Measurements from ENCODE around the gene SUSD4. TPM values are rescaled to one million over a fixed set of nuclear protein-coding genes. Genes with fewer than 3 reads are reported as not detected.

SUSD4 gene
- total RNA-seq, 6 experiments from 2014 or later: 1.3 to 5.9 (median 2.8) TPM

DNA sequence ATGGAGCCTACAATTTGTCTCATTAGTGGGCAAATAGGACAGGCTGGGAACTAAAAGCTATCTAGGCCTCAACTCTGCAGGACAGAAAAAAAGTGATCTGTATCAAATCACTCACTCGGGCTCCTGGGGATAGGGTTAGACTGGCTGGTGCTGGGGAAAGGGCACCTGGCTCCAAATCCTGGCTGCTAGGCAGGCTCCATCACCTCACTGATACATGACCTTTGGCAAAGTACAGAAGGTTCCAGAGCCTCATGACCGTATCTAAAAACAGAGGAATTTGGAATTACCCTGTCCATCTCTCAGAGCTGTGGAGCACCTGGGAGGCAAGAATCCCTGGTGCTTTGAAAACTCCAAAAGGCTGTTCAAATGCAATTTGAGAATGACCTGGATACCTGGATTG lies 51.7 kb downstream of the SUSD4 start:
- Histone ChIP-seq H3K27me3 (no peaks in the 10 kb centered on the region), H3K4me1 (no peaks in the 10 kb centered on the region), H3K4me3 (no peak overlapping the region), H3K36me3 (no peaks in the 10 kb centered on the region), H3K27ac (no peak overlapping the region), H3K9me3 (no peaks in the 10 kb centered on the region)
- intact Hi-C loops (cut with DNase I): no loop called here
- WGBS (ENCODE audit: insufficient coverage, low coverage, low lambda C conversion rate, missing lambda C conversion rate): 63% methylated on average over 1 of the region's 2 CpGs
- DNase-seq (no peak), ATAC-seq (peak; percentile 61 to 89 (median 86))
- TF ChIP-seq, protein P1, sequence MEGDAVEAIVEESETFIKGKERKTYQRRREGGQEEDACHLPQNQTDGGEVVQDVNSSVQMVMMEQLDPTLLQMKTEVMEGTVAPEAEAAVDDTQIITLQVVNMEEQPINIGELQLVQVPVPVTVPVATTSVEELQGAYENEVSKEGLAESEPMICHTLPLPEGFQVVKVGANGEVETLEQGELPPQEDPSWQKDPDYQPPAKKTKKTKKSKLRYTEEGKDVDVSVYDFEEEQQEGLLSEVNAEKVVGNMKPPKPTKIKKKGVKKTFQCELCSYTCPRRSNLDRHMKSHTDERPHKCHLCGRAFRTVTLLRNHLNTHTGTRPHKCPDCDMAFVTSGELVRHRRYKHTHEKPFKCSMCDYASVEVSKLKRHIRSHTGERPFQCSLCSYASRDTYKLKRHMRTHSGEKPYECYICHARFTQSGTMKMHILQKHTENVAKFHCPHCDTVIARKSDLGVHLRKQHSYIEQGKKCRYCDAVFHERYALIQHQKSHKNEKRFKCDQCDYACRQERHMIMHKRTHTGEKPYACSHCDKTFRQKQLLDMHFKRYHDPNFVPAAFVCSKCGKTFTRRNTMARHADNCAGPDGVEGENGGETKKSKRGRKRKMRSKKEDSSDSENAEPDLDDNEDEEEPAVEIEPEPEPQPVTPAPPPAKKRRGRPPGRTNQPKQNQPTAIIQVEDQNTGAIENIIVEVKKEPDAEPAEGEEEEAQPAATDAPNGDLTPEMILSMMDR (IDR thresholded peaks at IDR 0.05): no peak
- no peak for TF ChIP-seq POLR2A (IDR thresholded peaks at IDR 0.05)

DNA sequence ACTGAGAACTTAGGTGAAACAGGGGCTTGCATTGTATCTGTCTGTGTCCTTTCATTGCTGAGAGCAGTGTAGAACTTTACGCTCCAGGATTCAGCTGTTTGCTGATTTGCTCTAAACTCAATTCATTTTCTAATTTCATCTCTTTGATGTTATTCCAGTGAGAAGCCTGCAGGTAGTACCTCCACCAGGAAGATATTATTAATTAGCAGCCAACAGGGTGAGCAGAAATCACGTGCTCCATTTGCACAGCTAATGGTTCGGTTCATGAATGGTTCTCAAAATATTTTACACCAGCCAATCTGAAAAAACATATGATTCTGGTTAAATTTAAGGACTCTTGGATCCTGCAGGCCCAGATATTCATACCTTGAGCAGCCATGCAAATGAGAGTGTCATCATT lies 52.1 kb downstream of the SUSD4 start:
- WGBS (ENCODE audit: insufficient coverage, low coverage, low lambda C conversion rate, missing lambda C conversion rate): 91% methylated on average over 3 of the region's 3 CpGs
- H3K27me3 ChIP-seq: no peaks in the 10 kb centered on the region
- H3K9me3 ChIP-seq: no peaks in the 10 kb centered on the region
- no peak for DNase-seq
- H3K27ac ChIP-seq: no peak overlapping the region
- intact Hi-C loops (cut with DNase I): no loop called here
- no peak for ATAC-seq
- TF ChIP-seq, protein P1 (IDR thresholded peaks at IDR 0.05): no peak
- no peak for TF ChIP-seq POLR2A (IDR thresholded peaks at IDR 0.05)
- H3K4me3 ChIP-seq: no peak overlapping the region
- H3K4me1 ChIP-seq: no peaks in the 10 kb centered on the region
- H3K36me3 ChIP-seq: no peaks in the 10 kb centered on the region

DNA sequence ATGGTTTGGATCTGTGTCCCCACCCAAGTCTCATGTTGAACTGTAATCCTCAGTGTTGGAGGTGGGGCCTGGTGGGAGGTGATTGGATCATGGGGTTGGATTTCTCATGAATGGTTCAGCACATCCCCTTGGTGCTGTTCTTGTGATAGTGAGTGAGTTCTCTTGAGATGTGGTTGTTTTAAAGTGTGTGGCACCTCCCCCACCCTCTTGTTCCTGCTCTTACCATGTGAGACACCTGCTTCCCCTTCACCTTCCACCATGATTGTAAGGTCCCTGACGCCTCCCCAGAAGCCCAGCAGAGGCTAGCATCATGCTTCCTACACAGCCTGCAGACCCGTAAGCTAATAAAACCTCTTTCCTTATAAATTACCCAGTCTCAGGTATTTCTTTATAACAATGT lies 55.8 kb downstream of the SUSD4 start:
- Histone ChIP-seq H3K27me3 (no peaks in the 10 kb centered on the region), H3K9me3 (no peaks in the 10 kb centered on the region), H3K4me3 (no peak overlapping the region), H3K36me3 (no peaks in the 10 kb centered on the region), H3K4me1 (no peaks in the 10 kb centered on the region), H3K27ac (no peak overlapping the region)
- no peak for DNase-seq
- no peak for ATAC-seq
- no peak for TF ChIP-seq POLR2A (IDR thresholded peaks at IDR 0.05)
- TF ChIP-seq, protein P1 (IDR thresholded peaks at IDR 0.05): no peak
- 56% methylated on average over 2 of the region's 2 CpGs for WGBS (ENCODE audit: insufficient coverage, low coverage, low lambda C conversion rate, missing lambda C conversion rate)
- intact Hi-C loops (cut with DNase I): no loop called here

DNA sequence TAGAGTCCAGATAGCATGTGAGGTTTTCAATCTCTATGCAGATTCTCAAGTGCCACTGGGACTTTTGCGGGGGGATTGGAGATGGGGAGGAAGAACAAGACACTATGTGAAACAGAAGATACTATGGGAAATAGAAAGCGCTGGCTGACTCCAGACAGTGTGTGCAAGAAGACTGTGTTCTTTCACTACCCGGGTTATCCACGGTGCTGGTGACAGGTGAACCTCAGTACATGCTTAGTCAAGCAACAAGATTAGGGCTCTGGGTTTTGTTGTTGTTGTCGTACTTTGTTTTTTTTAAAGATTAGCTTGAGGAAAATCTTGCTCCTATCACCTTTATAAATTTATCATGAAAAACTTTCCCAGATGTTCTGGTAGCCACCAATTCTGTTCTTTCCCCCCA lies 56.4 kb downstream of the SUSD4 start:
- no peaks in the 10 kb centered on the region for H3K27me3 ChIP-seq
- H3K4me3 ChIP-seq: no peak overlapping the region
- TF ChIP-seq, protein P1 (IDR thresholded peaks at IDR 0.05): no peak
- no peak for TF ChIP-seq POLR2A (IDR thresholded peaks at IDR 0.05)
- no peaks in the 10 kb centered on the region for H3K36me3 ChIP-seq
- ATAC-seq (no peak), DNase-seq (no peak)
- no peaks in the 10 kb centered on the region for H3K9me3 ChIP-seq
- H3K4me1 ChIP-seq: no peaks in the 10 kb centered on the region
- intact Hi-C loops (cut with DNase I): no loop called here
- no peak overlapping the region for H3K27ac ChIP-seq
- 91% methylated on average over 5 of the region's 5 CpGs for WGBS (ENCODE audit: insufficient coverage, low coverage, low lambda C conversion rate, missing lambda C conversion rate)

DNA sequence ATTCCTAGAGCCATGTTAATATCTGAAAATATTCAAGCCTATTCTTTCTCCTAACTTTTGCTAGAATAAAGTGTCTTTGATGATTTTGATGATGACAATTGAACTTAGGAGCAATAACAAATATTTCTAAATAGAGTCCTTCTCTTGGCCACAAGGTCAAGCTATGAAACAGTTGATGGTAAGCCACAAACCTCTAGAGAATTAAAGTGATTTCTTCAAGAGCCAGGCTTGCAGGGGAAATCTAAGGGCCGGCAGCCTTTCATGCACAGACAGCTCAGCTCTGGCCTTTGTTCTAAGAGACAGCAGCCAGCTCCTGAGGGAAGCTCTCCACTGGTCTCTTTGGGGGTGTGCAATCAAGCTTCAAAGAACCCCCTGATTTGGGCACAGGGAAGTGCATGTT lies 59.0 kb downstream of the SUSD4 start:
- H3K4me1 ChIP-seq: no peaks in the 10 kb centered on the region
- no peaks in the 10 kb centered on the region for H3K9me3 ChIP-seq
- TF ChIP-seq, protein P1 (IDR thresholded peaks at IDR 0.05): no peak
- no peak for TF ChIP-seq POLR2A (IDR thresholded peaks at IDR 0.05)
- no peak for DNase-seq
- WGBS (ENCODE audit: insufficient coverage, low coverage, low lambda C conversion rate, missing lambda C conversion rate): 89% methylated on average over 1 of the region's 1 CpG
- H3K4me3 ChIP-seq: no peak overlapping the region
- no peaks in the 10 kb centered on the region for H3K27me3 ChIP-seq
- ATAC-seq: no peak
- intact Hi-C loops (cut with DNase I): no loop called here
- no peak overlapping the region for H3K27ac ChIP-seq
- no peaks in the 10 kb centered on the region for H3K36me3 ChIP-seq

Measured in right lobe of liver (tissue), 6 donors.